ENCODE data around the gene IRF7. TPM values are rescaled to one million over a fixed set of nuclear protein-coding genes. Genes with fewer than 3 reads are reported as not detected.
A peak's percentile ranks its signal among the peaks of the same experiment; 100 is the strongest.

Gene IRF7
- total and polyA plus RNA-seq, 12 donors, result 0.81 to 87.6 (median 11.2) TPM

DNA sequence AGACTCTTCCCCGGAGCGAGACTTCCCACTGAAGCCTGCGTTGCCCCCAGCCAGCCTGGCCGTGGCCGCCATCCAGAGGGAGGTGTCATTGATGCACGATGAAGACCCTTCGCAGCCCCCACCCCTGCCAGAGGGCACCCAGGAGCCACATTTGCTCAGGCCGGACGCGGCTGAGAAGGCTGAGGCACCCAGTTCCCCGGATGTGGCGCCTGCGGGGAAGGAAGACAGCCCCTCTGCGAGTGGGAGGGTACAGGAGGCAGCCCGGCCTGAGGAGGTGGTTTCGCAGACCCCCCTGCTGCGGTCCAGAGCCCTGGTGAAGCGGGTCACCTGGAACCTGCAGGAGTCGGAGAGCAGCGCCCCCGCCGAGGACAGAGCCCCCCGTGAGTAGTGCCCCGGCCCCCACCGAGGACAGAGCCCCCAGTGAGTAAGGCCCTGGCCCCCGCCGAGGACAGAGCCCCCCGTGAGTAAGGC, 6.4 kb downstream of the IRF7 start:
- no peaks in the 10 kb centered on the region for H3K9me3 ChIP-seq (replicated peaks in 1 of 3)
- H3K4me3 ChIP-seq, result no peak overlapping the region
- H3K4me1 ChIP-seq (replicated peaks in 1 of 2), result peaks cover 0 to 14% of the 10 kb centered on the region in 2 donors
- DNase-seq, result no peak
- intact Hi-C loops (cut with DNase I), result no loop called here
- H3K27ac ChIP-seq, result no peak overlapping the region
- TF ChIP-seq POLR2A (IDR thresholded peaks at IDR 0.05), result no peak
- TF ChIP-seq, protein P1, sequence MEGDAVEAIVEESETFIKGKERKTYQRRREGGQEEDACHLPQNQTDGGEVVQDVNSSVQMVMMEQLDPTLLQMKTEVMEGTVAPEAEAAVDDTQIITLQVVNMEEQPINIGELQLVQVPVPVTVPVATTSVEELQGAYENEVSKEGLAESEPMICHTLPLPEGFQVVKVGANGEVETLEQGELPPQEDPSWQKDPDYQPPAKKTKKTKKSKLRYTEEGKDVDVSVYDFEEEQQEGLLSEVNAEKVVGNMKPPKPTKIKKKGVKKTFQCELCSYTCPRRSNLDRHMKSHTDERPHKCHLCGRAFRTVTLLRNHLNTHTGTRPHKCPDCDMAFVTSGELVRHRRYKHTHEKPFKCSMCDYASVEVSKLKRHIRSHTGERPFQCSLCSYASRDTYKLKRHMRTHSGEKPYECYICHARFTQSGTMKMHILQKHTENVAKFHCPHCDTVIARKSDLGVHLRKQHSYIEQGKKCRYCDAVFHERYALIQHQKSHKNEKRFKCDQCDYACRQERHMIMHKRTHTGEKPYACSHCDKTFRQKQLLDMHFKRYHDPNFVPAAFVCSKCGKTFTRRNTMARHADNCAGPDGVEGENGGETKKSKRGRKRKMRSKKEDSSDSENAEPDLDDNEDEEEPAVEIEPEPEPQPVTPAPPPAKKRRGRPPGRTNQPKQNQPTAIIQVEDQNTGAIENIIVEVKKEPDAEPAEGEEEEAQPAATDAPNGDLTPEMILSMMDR (IDR thresholded peaks at IDR 0.05), result no peak
- no peaks in the 10 kb centered on the region for H3K27me3 ChIP-seq
- H3K36me3 ChIP-seq (replicated peaks in 1 of 2), result peaks cover 0 to 90% of the 10 kb centered on the region in 2 donors
- 90 to 92% (median 90%) methylated on average over 6 to 28 of the region's 28 CpGs for WGBS, 4 donors

DNA sequence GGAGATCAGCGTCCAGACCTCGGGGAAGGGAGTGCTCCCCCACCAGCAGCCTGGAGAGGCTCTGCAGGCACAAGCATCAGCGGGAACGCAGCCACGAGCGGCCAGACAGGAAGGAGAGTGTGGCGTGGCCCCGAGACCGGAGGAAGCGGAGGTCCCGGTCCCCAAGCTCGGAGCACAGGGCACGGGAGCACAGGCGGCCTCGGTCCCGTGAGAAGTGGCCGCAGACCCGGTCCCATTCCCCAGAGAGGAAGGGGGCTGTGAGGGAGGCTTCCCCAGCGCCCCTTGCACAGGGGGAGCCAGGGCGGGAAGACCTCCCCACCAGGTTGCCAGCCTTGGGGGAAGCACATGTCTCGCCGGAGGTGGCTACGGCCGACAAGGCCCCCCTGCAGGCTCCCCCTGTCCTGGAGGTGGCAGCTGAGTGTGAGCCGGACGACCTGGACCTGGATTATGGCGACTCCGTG, 6.9 kb downstream of the IRF7 start:
- Histone ChIP-seq H3K9me3 (replicated peaks in 1 of 3) (no peaks in the 10 kb centered on the region), H3K27me3 (no peaks in the 10 kb centered on the region), H3K27ac (peak overlapping the region in 2 of 5 donors; percentile 45 to 57), H3K4me3 (no peak overlapping the region), H3K4me1 (replicated peaks in 1 of 2) (peaks cover 0 to 10% of the 10 kb centered on the region in 2 donors), H3K36me3 (replicated peaks in 1 of 2) (peaks cover 0 to 95% of the 10 kb centered on the region in 2 donors)
- DNase-seq, result no peak
- WGBS, 4 donors, result 72 to 84% (median 76%) methylated on average over 13 to 28 of the region's 28 CpGs
- TF ChIP-seq, protein P1 (IDR thresholded peaks at IDR 0.05), result no peak
- TF ChIP-seq POLR2A (IDR thresholded peaks at IDR 0.05), result no peak
- intact Hi-C loops (cut with DNase I), result no loop called here

DNA sequence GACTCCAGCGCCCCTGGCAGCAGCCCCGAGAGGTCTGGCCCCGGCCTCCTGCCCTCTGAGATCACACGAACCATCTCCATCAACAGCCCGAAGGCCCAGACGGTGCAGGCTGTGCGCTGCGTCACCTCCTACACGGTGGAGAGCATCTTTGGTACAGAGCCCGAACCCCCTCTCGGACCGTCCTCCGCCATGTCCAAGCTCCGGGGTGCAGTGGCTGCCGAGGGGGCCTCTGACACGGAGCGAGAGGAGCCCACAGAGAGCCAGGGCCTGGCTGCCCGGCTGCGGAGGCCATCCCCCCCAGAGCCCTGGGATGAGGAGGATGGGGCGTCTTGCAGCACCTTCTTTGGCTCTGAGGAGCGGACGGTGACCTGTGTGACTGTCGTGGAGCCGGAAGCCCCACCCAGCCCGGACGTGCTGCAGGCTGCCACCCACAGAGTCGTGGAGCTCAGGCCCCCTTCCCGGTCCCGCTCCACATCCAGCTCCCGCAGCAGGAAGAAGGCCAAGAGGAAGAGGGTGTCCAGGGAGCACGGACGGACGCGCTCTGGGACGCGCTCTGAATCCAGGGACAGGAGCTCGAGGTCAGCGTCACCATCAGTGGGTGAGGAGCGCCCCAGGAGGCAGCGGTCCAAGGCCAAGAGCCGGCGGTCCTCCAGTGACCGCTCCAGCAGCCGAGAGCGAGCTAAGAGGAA, 7.6 kb downstream of the IRF7 start:
- H3K9me3 ChIP-seq (replicated peaks in 1 of 3), result no peaks in the 10 kb centered on the region
- no peak overlapping the region for H3K4me3 ChIP-seq
- TF ChIP-seq, protein P1 (IDR thresholded peaks at IDR 0.05), result peak in 1 of 6 experiments; percentile 17
- TF ChIP-seq POLR2A (IDR thresholded peaks at IDR 0.05), result no peak
- intact Hi-C loops (cut with DNase I), result no loop called here
- H3K36me3 ChIP-seq (replicated peaks in 1 of 2), result peaks cover 0 to 99% of the 10 kb centered on the region in 2 donors
- 59 to 65% (median 60%) methylated on average over 20 to 45 of the region's 45 CpGs for WGBS, 4 donors
- no peaks in the 10 kb centered on the region for H3K27me3 ChIP-seq
- H3K27ac ChIP-seq, result peak overlapping the region in 2 of 5 donors; percentile 45 to 57
- H3K4me1 ChIP-seq (replicated peaks in 1 of 2), result peaks cover 0 to 10% of the 10 kb centered on the region in 2 donors
- peak in 6 of 7 donors; percentile 67 to 82 (median 77) for DNase-seq

DNA sequence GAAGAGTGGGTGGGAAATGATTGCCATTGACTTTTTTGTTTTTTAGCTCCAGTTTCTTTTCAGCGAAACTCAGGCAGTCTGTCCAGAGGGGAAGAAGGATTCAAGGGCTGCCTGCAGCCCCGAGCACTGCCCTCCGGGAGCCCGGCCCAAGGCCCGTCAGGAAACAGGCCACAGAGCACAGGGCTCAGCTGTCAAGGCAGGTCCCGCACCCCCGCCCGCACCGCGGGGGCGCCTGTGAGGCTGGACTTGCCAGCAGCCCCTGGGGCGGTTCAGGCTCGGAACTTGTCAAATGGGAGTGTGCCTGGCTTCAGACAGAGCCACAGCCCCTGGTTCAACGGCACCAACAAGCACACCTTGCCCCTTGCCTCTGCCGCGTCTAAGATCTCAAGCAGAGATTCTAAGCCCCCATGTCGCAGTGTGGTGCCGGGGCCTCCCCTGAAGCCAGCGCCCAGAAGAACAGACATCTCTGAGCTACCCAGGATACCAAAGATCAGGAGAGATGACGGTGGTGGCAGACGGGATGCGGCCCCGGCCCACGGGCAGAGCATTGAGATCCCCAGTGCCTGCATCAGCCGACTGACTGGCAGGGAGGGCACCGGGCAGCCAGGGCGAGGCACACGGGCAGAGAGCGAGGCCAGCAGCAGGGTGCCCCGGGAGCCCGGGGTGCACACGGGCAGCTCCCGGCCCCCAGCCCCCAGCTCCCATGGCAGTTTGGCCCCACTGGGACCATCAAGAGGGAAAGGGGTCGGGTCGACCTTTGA, 8.6 kb downstream of the IRF7 start:
- Histone ChIP-seq H3K27me3 (no peaks in the 10 kb centered on the region), H3K36me3 (replicated peaks in 1 of 2) (peaks cover 0 to 98% of the 10 kb centered on the region in 2 donors), H3K4me1 (replicated peaks in 1 of 2) (peaks cover 0 to 10% of the 10 kb centered on the region in 2 donors), H3K4me3 (no peak overlapping the region), H3K9me3 (replicated peaks in 1 of 3) (no peaks in the 10 kb centered on the region), H3K27ac (peak overlapping the region in 1 of 5 donors; percentile 57)
- intact Hi-C loops (cut with DNase I), result no loop called here
- WGBS, 4 donors, result 89 to 95% (median 91%) methylated on average over 34 to 35 of the region's 35 CpGs
- TF ChIP-seq, protein P1 (IDR thresholded peaks at IDR 0.05), result no peak
- no peak for TF ChIP-seq POLR2A (IDR thresholded peaks at IDR 0.05)
- DNase-seq, result no peak

Data from adrenal gland (tissue), 12 donors.